GM18867 (cell line): ENCODE measurements around the gene DPYSL5.

Experiments used
- ATAC-seq: cut with Tn5 transposase; IDR thresholded peaks from one replicate; pipeline ENCODE4 v1.9.1; 2021; ENCODE audit warnings: mild to moderate bottlenecking, moderate library complexity; ENCODE audit not compliant: unreplicated experiment

DPYSL5 gene

DNA sequence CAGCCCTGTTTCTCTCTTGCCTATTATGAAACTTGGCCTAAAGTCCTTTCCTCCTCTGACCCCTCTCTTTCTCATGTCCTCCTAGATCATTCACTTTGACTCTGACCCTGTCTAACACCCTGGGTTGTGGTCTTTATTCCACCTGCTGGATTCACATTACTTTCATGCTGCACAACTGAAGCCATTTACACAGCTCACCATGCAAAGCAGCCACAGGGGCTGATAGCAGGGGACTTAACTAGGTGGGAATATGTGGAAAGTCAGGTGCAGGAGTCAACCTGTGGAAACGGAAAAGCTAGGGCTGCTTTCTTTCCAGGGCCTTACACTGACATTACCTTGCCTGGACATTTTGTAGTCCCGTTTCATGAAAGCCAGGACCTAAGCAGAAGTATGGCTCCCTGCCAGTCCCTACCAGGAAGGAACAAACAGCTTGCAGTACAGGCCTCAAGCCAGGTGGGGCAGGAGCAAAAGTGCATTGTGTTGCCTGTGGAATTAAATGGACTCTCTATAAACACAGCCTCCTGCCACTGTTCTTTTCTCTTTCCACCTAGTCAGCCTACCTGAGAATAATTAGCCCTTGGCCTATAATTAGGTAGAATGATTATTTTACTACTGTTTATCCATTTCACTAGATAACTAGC is 134.3 kb downstream of the DPYSL5 start:
- no peak for ATAC-seq

DNA sequence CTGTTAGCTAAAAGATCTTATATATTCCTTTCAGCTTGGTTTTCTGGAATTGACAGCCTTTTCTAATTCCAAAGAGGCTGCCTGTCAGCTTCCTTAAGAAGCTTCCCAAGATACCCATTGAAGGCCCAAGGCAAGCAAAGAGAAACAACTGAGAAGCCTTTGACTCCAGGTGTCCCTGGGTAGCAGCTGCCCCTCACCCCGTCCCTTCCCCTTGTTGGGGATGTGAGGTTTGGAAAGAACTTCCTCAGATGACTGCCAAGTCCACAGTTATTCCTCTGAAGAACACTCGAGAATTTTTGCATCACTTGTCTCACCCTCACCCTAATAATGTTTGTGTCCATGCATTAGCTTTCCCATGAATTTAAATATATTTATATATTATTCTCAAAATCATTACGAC is 135.8 kb downstream of the DPYSL5 start:
- no peak for ATAC-seq

DNA sequence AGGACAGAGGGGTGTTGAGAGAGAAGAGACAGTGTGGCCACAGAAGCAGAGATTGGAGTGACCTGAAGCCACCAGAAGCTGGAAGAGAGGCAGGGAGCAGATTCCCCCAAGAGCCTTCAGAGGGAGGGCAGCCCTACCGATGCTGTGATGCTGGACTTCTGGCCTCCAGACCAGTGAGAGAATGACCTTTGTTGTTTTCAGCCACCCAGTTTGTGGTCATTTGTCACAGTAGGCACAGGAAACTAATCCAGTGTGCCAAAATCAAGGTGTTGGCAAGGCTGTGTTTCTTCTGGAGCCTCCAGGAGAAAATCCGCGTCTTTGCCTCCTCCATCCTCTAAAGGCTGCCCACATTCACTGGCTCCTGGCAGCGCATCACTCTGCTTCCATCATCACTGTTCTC is 137.9 kb downstream of the DPYSL5 start:
- no peak for ATAC-seq

DNA sequence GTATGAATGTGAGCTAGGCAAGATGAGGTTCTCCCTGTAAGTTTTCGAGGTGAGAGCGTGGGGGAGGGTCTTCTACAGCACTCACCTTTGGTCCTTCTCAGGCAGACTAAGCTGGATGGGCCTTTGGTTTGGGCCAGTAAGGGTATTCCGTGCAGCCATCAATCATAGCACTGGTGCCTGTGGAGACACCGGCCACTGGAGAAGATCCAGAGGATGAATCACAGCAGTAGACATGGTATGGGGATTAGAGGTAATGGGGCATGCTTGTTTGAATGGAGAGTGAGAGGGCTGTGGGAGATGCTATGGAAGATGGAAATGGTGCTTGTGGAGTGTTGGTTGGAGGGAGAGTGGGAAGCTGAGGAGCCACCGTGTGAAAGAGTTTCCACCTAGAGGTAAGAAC is 138.6 kb downstream of the DPYSL5 start:
- ATAC-seq = no peak

DNA sequence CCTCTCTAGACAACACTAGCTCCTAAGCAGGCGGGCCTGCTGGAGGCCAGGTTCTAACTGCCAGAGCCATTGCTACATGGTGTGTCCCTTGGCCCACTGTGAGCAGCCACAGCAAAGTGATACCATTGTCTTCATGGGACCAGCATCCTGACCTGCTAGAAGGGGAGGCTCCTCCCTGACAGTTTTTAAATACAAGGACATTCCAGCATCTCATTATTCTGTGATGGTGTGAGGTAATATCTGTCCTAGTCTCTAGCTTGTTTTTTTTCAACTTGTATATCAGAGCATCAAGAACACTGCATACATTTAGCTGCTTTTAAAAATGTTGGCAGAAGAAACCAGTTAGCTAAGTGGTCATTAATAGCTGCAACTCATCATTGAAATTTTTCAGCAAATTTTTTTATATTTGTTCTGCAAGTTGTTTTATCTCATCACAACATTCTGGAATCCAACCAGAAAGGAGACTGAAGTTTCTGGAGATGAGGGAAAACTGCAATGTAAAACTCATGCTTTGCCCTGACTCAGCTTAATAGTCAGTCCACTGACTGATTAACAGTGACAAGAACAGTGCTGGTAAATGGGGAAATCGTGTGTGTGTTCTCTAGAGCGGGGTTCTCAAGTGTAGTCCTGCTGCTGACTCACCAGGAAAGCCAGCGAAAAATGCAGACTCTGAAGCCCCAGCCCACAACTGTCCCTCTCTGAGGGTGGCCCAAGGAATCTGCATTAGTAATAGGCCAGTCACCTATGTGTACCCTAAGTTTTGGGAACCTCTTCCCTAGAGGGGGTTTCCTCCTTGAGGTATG is 140.3 kb downstream of the DPYSL5 start:
- ATAC-seq = no peak

DNA sequence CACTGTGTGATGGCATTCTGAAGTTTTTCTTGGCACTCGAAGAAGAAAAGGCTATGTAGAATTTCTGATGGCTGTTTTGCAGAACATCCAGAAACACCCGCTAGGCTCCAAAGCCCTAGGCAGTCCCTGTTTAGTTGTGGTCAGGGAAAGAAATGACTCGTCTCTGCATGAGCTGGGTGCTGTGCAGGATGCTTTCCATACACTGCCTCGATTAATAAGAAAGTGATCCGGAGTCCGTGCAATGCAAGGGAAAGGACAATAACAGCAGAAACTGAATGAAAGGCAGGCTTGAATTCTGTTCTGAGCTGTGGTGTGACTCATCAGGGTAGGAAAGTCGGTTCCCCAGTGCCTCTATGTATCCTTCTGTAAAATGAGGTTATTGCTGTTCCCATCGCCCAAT is 141.2 kb downstream of the DPYSL5 start:
- no peak for ATAC-seq

DNA sequence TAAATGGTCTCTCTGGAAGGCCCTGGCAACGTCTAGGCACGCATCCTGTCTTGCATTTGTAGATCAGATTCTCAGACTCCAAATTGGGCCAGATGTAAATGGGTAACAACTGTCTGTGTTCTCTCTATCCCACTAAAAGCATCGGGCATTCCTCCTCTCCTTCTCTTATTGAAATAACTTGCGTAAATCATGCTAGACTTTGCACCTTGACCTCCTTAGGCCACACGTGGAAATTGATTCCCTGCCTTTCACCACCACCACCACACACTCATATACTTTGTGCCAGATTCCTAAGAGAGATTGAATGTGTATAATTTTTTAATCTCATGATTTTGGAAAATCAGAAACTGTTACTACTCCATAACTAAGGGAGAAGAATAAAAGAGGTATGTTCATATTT is 143.8 kb downstream of the DPYSL5 start:
- no peak for ATAC-seq

DNA sequence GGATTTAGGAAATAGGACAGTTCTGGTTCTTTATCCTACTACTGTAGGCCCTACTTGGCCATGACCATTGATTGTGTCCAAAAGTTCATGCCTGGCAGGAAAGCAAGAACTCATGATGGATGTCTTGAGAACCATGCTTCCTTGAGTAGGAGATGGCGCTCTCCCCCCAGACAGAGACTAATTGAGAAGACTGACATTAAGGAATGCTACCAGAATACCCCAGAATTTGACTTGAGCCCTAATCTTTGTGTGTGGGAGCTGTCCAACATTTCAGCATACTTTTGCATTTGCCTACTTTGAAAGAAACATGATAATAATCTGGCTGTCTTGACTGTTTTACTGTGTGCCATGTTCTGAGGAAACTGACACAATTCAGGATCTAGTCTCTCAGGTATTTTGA is 145.8 kb downstream of the DPYSL5 start:
- no peak for ATAC-seq

DNA sequence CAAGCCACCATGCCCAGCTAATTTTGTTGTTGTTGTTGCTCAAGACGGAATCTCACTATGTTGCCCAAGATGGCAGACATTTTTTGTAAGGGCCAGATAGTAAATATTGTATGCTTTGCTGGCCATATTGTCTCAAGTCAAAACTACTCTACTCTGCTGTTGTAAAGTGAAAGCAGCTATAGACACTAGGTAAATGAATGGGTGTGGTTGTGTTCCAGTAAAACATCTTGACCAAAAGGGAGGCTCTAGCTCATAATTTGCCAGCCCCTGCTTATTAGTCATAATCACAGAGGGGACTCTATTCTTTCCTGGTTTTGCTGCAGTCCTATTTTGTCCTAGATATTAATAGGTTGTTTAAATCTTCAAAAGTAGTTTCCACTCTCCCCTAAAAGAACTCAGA is 147.1 kb downstream of the DPYSL5 start:
- no peak for ATAC-seq

DNA sequence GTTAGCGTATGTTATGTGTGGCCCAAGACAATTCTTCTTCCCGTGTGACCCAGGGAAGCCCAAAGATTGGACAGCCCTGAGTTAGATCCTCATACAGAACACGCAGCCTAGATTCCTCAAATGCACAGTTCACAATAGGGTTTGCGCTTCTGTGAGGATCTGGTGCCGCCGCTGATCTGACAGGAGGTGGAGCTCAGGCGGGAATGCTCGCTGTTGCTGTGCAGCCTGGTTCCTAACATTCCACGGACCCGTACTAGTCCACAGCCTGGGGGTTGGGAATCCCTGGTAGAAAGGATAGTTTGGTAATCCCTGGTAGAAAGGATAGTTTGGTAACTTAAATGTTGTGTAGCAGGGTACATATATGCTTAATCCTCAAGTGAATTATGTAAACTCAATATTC is 149.5 kb downstream of the DPYSL5 start:
- no peak for ATAC-seq

DNA sequence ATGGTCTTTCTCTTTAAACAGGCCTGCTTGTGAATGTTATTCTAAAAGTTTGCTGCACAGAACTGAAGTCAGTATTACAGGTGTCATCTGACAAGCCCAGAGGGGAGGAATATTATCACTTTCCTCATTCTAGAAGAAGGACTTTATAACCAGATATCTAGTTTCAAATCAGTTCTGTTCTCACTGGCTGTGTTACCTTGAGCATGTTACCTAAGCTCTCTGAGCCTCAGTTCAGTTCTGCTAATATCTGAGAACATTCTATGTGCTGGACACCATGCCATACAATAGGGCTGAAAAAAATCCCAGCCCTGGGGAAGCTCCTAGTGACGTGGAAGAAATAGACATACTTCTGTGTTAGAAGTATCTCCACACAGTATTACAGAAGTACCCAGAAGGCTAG is 150.4 kb downstream of the DPYSL5 start:
- ATAC-seq = no peak
